CD1c-positive myeloid dendritic cell (primary cell): ENCODE results near the gene SH3BP2.
A peak's percentile ranks its signal among the peaks of the same experiment; 100 is the strongest.

Experiments used
- DNase-seq: peaks from one replicate; pipeline ENCODE4 v3.0.0-alpha.2; 2016; ENCODE audit errors: extremely low spot score

The SH3BP2 gene

DNA sequence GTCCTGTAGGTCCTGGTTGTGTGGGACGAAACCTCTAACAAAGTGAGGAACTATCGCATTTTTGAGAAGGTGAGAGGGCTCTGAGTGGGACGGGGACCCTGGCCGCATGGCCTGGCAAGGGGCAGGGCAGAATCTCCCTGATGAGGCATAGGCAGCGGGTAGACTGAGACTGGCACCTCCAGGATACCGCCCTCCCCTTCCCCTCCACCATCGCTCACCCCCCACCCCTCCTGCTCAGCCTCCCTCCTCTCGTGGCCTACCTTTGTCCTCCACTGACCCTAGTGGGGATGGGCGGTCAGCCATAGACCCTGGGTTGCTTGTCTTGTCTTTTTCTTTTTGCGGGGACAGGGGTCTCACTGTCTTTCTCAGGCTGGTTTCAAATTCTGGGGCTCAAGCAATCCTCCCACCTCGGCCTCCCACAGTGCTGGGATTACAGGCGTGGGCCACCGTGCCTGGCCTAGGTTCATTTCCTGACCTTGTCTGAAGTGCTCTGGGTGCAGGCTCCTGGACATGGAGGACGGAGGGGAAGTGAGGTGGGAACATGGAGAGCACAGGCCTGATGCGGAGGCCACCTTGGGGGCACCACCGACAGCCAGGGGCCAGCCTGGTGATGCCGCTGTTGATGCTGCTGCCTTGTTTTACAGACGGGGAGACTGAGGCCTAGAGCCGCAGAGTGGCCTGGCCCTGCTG, 40.2 kb downstream of the SH3BP2 start:
- no peak for DNase-seq

DNA sequence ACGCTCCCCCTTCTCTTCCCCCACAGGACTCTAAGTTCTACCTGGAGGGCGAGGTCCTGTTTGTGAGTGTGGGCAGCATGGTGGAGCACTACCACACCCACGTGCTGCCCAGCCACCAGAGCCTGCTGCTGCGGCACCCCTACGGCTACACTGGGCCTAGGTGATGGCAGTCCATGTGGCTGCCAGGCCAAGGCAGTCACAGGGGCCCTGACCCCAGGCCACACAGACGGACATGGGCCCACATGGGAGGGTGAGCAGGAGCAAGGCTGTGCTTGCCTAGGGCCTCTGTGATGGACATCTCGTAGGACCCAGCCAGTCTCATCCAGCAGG, 40.8 kb downstream of the SH3BP2 start:
- no peak for DNase-seq

GRCh38 chr4:2834001-2834921, 41.4 kb downstream of the SH3BP2 start:
- DNase-seq = no peak

DNA sequence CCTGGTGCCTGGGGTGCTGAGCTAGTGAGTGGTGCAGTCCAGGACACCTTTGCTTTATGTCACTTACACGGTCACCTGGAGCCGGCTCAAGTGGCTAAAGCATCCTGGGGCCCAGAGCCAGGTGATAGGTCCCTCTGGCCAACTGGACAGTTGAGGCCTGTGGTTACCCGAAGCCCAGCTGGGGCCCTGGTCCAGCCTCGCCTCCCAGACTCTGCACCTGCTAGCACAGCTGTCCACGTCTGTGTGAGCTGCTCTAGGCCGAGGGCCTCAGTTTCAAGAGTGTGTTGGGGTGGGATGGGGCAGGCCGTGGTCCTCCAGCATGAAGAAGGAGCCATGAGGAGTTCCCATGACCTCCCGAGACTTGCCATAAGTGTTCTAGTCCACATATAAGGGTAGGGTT, 43.1 kb downstream of the SH3BP2 start:
- DNase-seq = no peak

GRCh38 chr4:2836391-2836859, 43.5 kb downstream of the SH3BP2 start:
- DNase-seq = no peak

DNA sequence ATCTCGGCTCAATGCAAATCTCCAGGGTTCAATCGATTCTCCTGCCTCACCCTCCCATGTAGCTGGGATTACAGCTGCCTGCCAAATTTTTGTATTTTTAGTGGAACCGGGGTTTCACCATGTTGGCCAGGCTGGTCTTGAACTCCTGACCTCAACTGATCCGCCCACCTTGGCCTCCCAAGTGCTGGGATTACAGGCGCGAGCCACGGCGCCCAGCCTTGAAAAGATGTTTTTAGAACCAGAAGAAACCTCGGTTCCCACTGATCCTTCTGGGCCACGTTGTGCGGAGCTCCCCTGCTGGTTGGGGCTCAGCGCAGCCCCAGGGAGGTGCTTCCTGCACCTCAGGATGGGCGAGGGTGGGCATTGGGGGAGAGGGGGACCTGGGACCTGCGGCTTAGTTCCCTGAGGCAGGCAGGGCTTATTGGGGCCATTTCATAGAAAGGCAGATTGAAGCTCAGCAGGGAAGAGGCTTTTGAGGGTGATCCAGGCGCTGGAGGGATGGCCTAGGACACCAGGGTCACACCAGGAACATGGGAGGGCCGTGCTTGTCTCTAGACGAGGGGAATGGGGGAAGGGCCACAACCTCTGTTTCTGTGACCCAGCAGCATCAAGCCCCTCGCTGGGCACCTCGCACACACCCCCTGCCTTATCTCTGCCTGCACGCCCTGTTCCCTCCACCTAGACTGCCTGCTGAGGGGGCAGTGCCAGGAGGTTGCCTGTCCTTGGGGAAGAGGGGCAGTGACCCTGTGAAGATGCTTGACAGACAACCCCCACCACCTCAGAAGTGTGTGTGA, 44.4 kb downstream of the SH3BP2 start:
- DNase-seq = no peak

GRCh38 chr4:2837904-2838496, 45.1 kb downstream of the SH3BP2 start:
- DNase-seq = peak; percentile 64

GRCh38 chr4:2839060-2839459, 46.2 kb downstream of the SH3BP2 start:
- DNase-seq = no peak

GRCh38 chr4:2842687-2843262, 49.9 kb downstream of the SH3BP2 start:
- DNase-seq = peak; percentile 35

DNA sequence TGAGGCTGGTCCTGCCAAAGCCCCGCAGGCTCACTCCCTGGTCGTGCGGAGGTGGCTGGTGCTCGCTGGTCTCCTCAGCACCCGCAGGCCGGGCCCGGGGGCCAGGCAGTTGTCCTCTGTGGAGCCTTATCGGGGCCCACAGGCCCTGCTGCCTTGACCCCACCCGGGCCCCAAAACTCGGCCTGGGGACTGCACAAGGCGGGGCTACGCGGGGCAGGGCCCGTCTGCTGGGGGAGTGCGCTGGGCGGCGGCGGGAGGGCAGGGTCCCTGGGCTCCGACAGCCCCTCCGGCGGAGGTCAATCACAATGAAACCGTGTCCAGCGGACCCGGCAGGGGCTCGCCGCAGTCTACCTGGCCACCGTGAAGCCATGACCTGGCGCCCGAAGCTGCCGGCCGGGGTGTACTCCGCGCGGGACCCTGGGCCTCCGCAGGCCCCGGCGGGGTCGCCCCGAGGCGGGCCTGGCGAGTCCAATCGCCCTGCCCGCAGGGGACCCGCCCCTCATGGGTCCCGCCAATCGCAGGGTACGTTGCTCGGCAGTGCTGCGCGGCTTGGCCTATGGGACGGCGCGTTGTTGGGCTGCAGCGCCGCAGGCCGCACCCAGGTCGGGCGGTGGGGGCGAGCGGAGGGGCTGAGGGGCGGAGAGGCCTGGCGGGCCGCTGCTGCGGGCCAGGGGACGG, 50.5 kb downstream of the SH3BP2 start, which contains the start of gene ADD1:
Gene ADD1 (plus strand): TSS at position 582 of the 678 bp plus-strand sequence. CDS start 32,072 bp downstream, outside the sequence.
- DNase-seq = peak; percentile 97

- DNase-seq = peak; percentile 30
These were observed 51.2 kb downstream of the SH3BP2 start for GRCh38 chr4:2843941-2844584.

GRCh38 chr4:2846172-2846571, 53.3 kb downstream of the SH3BP2 start:
- no peak for DNase-seq

DNA sequence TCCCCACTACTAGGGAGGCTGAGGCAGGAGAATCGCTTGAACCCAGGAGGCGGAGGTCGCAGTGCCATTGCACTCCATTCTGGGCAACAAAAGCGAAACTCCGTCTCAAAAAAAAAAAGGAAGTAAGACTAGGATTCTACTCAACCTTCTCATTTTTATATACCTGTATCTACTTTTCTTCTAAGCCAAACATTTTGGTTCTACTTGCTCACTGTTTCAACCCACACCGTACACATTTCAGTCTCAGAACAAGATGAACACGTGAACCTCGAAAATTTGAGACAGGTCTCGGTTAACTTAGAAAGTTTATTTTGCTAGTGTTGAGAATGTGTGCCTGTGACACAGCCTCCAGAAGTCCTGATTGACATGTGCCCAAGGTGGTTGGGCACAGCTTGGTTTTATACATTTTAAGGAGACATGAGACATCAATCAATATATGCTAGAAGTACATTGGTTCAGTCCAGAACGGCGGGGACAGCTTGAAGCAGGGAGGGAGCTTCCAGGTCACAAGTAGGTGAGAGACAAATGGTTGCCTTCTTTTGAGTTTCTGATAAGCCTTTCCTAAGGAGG, 54.5 kb downstream of the SH3BP2 start:
- DNase-seq = no peak

DNA sequence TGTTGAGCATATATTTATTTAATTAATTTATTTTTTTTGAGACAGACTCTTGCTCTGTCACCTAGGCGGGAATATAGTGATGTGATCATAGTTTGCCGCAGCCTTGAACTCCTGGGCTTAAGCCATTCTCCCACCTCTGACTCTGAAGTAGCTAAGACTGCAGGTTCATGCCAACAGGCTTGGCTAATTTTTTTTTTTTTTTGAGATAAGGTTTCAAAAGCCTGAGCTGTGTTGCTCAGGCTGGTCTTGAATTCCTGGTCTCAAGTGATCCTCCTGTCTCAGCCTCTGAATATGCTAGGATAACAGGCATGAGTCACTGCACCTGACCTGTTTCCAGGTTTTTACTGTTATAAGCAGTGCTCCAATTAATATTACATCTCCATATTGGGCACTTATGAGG, 55.6 kb downstream of the SH3BP2 start:
- DNase-seq = no peak

GRCh38 chr4:2849267-2850152, 56.6 kb downstream of the SH3BP2 start:
- no peak for DNase-seq

GRCh38 chr4:2850966-2851798, 58.3 kb downstream of the SH3BP2 start:
- peak; percentile 21 for DNase-seq

DNA sequence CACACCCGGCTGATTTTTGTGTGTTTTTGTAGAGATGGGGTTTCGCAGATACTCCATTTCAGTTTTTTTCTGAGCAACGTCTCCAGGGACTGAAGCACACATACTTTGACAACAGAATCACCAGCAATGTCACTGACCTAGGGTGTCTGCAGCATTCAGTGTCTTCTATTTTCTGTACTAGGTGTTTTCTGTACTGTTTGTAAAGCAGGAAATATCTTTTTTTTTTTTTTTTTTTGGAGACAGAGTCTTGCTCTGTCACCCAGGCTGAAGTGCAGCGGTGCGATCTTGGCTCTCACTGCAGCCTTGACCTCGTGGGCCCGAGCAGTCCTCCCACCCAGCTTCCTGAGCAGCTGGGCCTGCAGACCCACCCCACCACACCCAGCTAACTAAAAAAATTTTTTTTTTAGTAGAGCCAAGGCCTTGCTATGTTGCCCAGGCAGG, 59.6 kb downstream of the SH3BP2 start:
- no peak for DNase-seq

DNA sequence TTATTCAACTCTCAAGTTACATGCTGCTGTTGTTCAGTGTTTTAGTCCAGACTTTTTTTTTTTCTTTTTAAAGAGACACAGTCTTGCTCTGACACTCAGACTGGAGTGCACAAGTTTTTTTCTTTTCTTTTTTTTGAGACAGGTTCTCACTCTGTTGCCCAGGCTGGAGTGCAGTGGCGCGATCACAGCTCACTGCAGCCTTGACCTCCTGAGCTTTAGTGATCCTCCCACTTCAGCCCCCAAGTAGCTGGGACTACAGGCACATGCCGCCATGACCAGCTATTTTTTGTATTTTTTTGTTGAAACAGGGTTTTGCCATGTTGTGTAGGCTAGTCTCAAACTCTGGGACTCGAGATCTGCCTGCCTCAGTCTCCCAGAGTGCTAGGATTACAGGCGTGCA, 62.7 kb downstream of the SH3BP2 start:
- no peak for DNase-seq
